Retina (tissue), 1 donor: Measurements from ENCODE around the gene GRIK4.
"Not testable (repeated sequence)": the region's sequence is repeated elsewhere in the genome, so short reads cannot be mapped to it uniquely, and the experiment has no call there.

Experiments used
- DNase-seq: peaks from one replicate; pipeline ENCODE4 v3.0.0-alpha.2; 2016

GRIK4 gene

GRCh38 chr11:120765710-120766109 lies 254.2 kb downstream of the GRIK4 start:
- DNase-seq, result not testable (repeated sequence)

DNA sequence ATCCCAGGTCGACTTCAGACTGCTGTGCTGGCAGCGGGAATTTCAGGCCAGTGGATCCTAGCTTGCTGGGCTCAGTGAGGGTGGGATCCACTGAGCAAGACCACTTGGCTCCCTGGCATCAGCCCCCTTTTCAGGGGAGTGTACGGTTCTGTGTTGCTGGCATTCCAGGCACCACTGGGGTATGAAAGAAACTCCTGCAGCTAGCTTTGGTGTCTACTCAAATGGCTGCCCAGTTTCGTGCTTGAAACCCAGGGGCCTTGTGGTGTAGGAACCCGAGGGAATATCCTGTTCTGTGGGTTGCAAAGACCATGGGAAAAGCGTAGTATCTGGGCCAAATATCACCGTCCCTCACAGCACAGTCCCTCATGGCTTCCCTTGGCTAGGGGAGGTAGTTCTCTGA lies 254.8 kb downstream of the GRIK4 start:
- no peak for DNase-seq

GRCh38 chr11:120768949-120769348 lies 257.4 kb downstream of the GRIK4 start:
- no peak for DNase-seq

GRCh38 chr11:120769906-120770305 lies 258.4 kb downstream of the GRIK4 start:
- no peak for DNase-seq

DNA sequence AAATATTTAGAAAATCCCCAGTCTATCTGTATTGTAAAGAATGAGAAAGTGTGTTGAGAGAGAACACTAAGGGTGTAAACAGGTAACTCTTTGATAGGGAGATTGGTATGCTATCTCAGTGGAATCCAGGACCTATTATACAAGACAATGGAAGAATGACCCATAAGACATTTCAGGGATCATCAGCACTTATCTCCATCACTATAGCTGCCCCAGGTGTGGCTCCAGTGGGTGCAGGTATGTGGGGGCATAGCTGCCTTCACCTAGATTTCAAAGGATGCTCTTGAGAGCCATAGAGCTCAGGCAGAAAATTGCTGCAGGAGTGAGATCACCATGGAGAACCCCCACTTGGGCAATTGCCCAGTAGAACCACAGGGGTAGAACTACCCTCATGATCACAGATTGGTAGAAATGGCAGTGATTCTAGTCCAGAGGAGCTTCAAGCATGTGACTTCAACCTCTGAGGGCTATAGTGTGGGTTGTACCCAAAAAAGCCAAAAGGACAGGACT lies 260.1 kb downstream of the GRIK4 start:
- no peak for DNase-seq

DNA sequence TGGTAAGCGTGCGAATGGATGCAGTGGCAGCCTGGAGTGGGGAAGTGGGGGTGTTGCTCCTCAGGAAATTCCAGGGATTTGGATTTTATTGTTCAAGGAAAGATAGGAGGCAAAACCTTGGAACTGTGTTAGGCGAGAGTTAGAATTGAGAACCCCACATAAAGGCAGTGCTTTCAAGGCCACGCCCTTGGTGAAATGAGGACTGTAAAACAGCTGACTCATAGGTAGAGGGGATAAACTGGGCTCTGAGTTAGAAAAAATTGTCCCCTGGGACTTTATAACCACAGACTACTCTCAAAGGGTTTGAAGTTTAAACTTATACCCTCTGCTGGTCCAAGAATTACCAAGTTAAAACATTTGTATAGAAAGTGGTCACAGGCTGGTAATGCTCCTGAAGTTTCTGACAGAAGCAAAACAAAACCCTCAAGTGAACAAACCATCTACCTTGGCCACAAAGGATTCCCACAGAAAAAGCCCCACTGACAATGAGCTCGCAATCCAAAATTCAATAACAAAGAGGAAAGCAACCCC lies 262.0 kb downstream of the GRIK4 start:
- no peak for DNase-seq

DNA sequence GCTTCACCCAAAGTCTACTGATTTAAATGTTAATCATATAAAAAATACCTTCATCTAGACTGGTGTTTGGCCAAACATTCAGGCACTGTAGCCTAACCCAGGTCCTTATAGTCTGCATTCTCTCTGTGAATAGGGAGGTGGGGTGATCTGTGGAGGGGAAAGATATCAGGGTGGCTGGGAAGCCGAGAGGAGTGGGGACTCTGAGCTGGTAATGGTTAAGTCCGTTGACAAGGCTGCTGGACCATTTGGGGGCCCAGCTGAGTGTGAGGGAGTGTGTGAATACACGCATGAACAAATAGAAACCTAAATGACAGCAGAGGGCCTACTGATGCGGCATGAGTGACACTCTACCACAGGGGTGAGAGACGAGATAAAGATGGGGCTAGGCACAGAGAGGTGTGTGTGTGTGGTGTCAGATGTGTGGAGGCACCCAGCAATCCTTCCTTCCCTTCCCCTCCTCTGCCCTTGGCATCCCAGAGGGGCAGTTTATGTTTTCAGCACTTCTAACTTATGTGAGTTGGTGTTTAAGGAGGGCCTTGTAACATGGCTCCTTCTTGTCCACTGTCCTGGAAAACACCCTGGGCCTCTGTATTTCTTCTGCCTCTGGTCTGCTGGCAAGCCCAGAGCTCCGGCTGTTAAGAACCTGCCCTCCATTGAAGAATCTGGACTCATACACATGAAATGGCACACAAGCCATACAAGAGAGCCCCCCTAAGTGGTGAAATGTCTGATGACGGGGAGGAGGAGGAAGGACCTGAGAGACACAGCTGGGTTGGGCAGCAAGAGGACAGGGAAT lies 263.2 kb downstream of the GRIK4 start:
- DNase-seq, result no peak

DNA sequence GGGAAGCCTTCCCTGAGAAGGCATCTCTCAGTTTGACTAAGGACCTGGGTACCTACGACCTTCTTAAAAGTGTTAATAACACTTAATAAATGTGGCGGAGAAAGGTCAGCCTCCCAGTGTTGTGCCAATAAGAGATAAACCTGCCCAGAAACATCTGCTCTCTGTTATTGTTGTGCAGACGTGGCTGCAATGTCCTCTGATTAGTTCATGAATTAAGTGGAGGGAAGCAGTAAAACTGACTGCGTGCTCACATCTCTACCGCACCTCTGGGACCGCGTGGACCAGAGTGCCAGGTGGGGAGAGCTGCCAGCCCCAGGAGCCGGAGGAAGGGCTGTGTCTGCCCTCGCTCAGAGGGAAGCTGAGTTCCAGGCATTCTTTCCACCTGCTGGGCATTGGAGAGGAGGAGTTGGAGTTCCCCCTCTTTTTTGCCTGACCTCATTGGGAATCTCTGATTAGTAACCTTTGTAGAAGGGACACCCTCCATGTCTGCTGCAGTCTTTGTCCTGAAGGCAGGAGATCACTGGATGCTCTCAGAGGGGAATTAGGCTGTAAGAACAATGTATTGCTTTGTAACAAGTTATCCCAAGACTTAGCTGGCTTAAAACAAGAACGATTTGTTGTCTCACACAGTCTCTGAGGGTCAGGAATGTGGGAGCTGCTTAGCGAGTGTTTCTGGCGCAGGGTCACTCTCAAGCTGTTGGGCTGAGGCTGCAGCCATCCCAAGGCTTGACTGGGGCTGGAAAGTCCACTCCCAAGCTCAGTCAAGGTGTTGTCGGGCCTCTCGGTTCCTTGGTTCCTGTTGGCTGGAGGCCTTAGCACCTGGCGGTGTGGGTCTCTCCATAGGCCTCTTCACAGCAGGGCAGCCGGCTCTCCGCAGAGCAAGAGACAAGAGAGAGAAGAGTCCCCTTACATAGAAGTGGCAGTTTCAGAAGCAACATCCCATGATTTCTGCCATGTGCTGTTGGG lies 264.7 kb downstream of the GRIK4 start:
- peak; percentile 38 for DNase-seq

- DNase-seq, result no peak
These were observed 267.3 kb downstream of the GRIK4 start for GRCh38 chr11:120778685-120779490.

DNA sequence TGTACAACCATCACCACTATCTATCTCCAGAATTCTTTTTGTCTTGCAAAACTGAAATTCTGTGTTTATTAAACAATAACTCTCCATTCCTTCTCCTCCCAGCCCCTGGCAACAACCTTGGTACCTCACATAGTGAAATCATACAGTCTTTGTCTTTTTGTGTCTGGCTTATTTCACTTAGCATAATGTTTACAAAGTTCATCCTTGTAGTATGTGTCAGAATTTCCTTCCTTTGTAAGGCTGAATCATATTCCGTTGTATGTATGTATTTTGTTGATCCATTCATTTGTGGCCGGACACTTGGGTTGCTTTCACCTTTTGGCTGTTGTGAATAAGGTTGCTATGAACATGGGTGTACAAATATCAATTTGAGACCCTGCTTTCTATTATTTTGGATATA lies 268.7 kb downstream of the GRIK4 start:
- no peak for DNase-seq

DNA sequence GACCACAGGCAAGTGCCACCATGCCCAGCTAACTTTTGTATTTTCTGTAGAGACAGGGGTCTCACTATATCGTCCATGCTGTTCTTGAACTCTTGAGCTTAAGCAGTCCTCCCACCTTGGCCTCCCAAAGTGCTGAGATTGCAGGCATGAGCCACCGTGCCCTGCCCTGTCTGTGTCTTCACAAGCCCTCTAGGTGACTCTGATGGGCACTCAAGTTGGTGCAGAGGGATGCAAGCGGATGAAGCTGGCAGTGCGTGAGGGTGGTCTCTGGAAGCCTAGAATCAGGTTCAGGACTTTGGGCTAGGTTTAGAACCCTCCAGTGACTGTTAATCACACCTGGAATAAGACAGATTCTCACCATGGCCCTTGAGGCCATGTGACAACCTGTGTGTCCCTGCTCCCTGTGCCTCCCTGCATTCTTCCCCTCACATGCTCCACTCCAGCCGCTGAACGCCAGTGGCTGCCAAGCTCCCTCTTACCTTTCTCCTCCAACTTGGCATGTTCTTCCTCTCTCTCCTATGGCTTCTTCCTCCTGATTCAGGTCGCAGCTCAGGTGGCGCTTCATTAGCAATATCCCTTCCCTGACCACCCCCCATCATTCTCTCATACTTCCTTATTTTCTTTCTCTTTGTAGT lies 270.1 kb downstream of the GRIK4 start:
- no peak for DNase-seq

DNA sequence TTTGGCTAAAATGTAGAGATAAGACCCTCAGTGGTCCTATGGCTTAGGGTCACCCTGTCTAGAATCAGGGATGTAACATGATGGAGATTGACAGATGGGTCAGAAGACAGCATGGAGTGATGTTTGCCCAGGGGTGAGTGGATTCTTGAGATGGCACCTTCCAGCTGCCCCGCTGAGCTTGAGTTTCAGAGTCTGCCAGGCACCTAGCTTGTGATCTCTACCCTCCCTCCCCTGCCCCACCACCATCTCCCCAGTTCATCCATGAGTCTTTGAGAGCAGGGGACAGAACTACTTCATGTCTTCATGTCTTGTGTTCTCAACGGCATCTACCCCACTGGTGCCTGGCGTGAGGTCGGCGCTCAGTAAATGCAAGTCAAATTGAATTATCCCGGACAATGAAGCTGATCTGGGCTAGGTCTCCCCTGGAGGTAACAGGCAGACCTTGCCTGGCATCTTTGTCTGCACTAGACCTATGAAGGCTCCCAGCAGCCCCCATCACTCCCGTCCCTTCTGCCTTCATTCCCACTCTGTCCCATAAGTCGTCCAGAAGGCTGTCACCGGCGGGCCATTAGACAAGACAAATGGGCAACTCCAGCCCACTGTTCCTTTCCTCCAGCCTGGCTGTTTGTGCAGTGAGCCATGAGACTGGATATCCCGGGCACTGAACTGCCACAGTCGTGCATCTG lies 273.2 kb downstream of the GRIK4 start:
- no peak for DNase-seq

DNA sequence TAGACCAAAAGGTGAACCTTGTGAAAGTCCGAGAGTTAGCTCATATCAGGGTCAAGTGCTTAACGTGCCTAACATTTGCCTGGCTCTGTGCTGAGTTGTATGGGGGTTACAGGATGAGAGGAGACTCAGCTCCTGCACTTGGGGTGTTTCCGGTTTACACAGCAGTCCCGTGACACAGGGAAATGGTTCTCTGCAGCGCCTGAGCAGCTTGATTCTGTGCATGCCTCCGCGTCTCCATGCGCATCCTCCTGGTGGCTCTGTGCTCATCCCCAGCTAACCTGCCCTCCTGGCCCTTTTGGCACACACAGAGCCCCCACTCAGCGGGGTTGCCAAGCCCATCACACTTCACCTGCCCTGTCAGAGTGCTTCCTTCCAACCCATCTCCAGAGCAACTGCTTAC lies 274.0 kb downstream of the GRIK4 start:
- no peak for DNase-seq

- DNase-seq, result no peak
These were observed 274.7 kb downstream of the GRIK4 start for GRCh38 chr11:120786206-120786735.

GRCh38 chr11:120787224-120787623 lies 275.7 kb downstream of the GRIK4 start:
- DNase-seq, result not testable (repeated sequence)

- DNase-seq, result no peak
These were observed 277.8 kb downstream of the GRIK4 start for GRCh38 chr11:120789391-120789790.

DNA sequence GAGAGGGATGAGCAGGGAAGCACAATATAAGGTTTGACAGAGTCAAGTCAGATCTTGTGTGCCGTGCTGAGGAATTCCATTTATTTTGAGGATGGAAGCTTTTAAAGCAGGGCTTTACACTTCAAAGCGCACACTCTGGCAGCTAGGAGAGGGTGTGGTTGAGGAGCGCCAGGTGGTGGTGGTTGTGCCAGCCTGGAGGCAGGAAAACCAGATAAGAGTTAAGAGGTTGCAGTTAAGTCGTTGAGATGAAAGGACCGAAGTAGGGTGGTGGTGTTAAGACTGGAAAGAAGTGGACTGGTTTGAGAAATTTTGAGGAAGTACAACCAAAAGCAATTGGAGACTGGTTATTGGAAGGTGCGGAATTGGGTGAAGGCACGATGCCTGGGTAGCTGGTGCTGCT lies 280.8 kb downstream of the GRIK4 start:
- no peak for DNase-seq

- no peak for DNase-seq
These were observed 281.6 kb downstream of the GRIK4 start for GRCh38 chr11:120793150-120793549.

GRCh38 chr11:120793806-120794479 lies 282.4 kb downstream of the GRIK4 start:
- DNase-seq, result no peak

GRCh38 chr11:120794748-120795147 lies 283.2 kb downstream of the GRIK4 start:
- DNase-seq, result no peak

DNA sequence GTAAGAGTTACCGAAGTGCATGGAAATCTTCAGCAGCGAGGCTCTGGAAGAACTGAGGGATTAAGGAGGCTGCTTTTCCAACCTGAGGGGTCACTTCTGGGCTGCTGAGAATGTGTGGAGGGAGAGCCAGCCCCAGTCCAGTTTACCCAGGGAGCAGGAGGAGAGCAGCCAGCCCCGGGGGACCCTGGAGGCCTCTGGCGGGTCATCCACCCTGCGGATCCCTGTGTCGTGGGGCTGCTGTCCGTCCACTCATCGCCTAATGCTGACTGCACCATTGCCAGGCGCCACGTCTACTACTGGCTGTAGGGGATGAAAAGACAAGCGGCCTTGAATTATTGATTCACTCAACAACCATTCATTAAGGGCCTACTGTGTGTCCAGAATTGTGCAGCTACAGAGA lies 283.6 kb downstream of the GRIK4 start:
- DNase-seq, result no peak
